GM18951 (cell line): ENCODE data around the gene CPZ.
"Not testable (repeated sequence)": the region's sequence is repeated elsewhere in the genome, so short reads cannot be mapped to it uniquely, and the experiment has no call there.

Experiments used
- POLR2A ChIP-seq: IDR thresholded peaks from 4 replicates; pipeline ENCODE4 v1.6.1; 2011; ENCODE audit warnings: mild to moderate bottlenecking; ENCODE audit not compliant: insufficient read length, insufficient read depth; ENCODE audit errors: extremely low read depth
- in situ Hi-C: fragments of 300-500 bp; cut with MboI; formaldehyde crosslinking; loops from one replicate; pipeline ENCODE4 v1.12.0; 2022; ENCODE audit warnings: low sequenced_read_pairs, mixed read lengths, inconsistent platforms; ENCODE audit not compliant: unreplicated experiment

CPZ gene

DNA sequence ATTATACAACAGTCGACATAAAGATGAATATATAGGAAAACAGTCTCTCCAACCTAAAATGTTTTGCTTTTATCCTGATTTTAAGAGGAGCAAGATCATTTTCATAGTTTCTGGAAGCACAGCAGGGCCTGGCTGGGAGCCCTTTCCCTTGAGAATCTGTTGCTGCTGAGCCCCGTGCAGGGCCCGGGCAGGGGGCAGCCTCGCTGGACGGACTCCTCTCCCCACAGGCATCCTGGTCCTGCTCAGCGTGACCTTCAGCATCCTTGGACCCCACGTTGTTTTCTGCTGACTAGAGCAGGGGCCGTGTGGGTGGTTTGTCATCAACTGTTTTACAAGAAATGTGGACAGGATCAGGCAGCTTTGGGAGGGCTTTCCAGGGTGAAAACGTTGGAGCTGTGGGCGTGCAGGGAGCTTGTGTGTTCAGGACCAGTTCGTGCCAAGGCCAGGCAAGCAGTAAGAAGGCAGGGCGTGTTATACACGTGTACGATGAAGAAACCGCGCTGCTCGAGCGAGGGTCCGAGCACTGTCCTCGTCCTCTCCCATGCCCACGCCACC is 25.0 kb downstream of the CPZ start:
- TF ChIP-seq POLR2A: no peak
- in situ Hi-C loops: no loop called here

DNA sequence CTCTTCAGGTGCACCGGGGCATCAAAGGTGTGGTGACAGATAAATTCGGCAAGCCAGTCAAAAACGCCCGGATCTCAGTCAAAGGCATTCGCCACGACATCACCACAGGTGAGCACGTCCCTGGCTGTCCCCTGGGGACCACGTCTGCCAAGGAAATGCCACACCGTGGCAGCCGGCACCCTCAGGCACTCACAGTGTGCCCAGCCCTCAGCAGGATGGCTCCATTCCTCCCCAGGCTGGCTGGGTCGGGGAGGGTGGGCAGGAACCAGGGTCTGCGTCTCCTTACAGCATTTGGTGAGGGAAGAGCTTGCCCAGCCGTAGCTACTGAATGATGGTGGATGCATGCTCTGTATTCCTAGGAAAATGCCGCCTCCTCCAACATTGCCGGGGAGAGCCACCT is 25.9 kb downstream of the CPZ start:
- in situ Hi-C loops: no loop called here
- no peak for TF ChIP-seq POLR2A

DNA sequence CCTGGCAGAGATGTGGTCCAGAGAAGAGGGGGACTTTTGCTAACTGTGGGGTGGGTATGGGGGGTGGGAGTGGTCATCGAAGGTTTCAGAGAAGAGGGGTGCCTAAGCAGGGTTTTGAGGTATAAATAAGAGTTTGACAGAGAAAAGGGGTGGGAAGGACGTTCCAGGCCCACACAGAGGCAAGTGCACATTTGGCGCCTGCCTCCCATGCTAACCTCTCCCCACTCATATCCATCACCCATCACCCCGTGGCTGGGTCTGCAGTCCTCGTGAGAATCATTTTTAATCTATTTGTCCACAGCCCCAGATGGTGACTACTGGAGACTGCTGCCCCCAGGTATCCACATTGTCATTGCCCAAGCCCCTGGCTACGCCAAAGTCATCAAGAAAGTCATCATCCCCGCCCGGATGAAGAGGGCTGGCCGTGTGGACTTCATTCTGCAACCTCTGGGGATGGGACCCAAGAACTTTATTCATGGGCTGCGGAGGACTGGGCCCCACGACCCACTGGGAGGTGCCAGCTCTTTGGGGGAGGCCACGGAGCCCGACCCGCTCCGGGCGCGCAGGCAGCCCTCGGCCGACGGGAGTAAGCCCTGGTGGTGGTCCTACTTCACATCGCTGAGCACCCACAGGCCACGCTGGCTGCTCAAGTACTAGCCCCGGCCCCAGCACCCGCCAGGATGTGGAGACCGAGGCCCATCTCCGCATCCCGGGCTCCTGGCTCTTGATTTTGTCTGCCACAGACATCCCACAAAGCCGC is 26.6 kb downstream of the CPZ start:
- in situ Hi-C loops: no loop called here
- no peak for TF ChIP-seq POLR2A

DNA sequence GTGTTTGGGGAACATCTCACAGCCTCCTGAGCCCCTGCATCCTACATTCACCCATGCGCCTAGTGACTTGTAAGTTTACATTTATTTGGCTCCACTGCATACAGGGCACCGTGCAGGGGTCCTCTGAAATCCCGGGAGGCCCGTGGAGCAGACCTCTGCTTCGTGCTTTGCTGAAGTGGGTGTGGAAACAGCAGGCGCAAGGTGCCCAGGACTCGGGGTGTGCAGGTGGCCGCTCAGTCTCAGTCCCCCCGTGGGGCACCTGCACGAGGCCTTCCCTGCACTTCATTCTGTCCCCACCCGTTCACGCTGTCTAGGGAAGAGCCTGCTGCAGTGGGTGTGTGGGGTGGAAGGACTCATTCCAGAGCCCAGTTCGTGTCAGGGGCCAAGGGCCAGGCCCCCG is 28.6 kb downstream of the CPZ start:
- in situ Hi-C loops: not testable (repeated sequence)

DNA sequence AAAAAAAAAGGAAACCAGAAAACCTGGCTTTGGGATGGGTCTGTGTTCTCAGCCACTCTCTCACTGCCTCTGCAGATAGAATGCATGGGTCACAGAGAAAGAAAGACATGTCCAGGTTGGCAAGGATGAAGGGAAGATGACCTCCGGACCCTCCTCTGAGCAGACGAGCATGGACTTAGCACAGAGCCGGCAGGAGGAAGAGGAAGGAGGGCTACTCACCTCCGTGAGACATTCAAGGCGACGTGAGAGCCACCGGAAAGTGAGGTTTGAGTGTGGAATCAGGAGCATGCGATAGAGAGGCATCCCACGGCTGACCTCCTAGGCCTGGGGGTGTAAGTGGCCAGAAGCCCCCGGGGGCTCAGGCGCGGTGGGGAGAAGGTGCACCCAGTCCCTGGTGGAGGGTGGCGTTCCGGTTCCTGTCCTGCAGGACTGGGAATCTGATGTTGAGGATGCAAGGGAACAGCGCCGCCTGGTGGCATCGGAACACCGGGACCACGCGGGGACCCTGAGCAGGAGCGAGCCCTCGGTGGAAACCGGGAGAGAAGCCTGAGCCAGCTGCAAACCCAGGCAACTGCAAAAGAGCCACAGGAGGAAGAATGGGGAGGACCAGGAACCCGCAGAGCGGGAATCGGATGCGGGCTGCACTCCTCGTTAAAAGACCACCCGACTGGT is 32.2 kb downstream of the CPZ start:
- in situ Hi-C loops: not testable (repeated sequence)

DNA sequence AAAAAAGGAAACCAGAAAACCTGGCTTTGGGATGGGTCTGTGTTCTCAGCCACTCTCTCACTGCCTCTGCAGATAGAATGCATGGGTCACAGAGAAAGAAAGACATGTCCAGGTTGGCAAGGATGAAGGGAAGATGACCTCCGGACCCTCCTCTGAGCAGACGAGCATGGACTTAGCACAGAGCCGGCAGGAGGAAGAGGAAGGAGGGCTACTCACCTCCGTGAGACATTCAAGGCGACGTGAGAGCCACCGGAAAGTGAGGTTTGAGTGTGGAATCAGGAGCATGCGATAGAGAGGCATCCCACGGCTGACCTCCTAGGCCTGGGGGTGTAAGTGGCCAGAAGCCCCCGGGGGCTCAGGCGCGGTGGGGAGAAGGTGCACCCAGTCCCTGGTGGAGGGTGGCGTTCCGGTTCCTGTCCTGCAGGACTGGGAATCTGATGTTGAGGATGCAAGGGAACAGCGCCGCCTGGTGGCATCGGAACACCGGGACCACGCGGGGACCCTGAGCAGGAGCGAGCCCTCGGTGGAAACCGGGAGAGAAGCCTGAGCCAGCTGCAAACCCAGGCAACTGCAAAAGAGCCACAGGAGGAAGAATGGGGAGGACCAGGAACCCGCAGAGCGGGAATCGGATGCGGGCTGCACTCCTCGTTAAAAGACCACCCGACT is 37.8 kb downstream of the CPZ start:
- in situ Hi-C loops: not testable (repeated sequence)

DNA sequence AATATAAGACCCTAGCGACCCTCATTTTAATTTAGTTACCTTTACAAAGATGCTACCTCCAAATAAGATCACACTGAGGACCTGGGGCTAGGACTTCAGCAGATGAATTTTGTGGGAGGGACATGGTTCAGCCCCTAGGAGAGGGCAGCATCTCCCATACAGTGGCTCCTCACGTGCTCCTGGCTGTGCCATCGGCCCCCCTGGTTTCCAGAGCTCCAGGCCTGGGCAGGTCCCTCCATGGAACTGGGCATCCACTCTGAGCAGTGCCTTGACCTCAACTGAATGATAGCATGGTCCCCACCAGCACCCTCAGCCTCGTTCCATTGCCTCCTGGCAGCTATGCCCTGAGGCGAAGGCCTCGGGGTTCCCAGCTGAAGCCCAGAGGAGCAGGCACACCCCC is 39.3 kb downstream of the CPZ start:
- in situ Hi-C loops: not testable (repeated sequence)

DNA sequence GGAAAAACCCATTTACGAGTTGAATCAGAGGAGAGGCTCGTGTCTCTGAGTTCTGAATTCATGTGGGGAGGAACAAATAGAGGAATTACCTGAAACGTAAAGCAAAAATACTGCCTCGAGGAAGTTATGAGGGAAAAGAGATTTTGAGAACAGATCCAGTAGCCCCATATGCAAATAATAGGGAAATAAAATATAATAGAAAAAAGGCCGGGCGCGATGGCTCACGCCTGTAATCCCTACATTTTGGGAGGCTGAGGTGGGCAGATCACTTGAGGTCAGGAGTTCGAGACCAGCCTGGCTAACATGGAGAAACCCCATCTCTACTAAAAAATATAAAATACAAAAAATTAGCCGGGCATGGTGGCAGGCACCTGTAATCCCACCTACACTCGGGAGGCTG is 42.2 kb downstream of the CPZ start:
- in situ Hi-C loops: not testable (repeated sequence)

DNA sequence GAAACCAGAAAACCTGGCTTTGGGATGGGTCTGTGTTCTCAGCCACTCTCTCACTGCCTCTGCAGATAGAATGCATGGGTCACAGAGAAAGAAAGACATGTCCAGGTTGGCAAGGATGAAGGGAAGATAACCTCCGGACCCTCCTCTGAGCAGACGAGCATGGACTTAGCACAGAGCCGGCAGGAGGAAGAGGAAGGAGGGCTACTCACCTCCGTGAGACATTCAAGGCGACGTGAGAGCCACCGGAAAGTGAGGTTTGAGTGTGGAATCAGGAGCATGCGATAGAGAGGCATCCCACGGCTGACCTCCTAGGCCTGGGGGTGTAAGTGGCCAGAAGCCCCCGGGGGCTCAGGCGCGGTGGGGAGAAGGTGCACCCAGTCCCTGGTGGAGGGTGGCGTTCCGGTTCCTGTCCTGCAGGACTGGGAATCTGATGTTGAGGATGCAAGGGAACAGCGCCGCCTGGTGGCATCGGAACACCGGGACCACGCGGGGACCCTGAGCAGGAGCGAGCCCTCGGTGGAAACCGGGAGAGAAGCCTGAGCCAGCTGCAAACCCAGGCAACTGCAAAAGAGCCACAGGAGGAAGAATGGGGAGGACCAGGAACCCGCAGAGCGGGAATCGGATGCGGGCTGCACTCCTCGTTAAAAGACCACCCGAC is 43.5 kb downstream of the CPZ start:
- in situ Hi-C loops: not testable (repeated sequence)

DNA sequence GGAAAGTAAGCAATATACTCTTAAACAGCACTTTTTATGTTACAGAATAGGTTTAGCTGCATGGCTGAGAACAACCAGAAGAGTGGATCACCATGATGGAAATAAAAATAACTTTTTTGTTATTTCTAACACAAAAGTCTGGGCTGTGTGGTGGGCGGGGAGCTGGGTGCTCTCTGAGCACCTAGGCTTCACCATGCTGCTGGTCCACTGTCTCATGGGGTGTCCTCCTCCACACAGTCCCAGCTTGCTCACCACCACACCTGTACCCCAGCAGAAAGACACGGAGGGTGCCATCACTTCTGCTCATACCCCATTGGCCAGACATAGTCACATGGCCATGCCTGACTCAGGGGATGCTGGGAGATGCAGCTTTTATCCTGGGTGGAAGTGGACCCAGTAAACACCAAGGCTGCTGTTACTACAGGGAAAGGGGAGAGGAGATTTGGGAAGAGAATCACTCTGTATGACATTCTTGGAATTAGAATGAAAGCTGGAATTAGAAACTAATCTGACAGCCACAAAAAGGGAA is 45.0 kb downstream of the CPZ start:
- in situ Hi-C loops: no loop called here

DNA sequence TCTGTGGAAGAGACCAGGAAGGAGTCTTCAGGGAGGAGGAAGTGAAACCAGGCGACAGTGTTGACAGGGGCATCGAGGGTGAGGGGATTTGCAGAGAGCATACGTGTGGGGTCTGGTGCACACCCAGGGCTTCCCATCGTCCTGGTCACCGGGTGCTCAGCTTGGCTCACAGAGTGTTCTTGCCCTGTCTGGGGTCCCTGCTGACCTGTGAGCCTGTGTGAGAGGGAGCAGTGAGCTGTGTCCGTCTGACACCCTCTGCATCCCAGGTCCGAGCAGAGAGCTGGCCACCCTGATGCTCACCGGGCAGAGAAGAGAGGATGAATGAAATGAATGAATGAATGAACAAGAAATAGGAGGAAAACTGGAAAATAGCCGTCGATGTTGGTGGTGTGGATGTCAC is 46.5 kb downstream of the CPZ start:
- TF ChIP-seq POLR2A: no peak
- in situ Hi-C loops: no loop called here

More for the DNA sequence above, 45.0 kb downstream of the CPZ start:
- no peak for TF ChIP-seq POLR2A

DNA sequence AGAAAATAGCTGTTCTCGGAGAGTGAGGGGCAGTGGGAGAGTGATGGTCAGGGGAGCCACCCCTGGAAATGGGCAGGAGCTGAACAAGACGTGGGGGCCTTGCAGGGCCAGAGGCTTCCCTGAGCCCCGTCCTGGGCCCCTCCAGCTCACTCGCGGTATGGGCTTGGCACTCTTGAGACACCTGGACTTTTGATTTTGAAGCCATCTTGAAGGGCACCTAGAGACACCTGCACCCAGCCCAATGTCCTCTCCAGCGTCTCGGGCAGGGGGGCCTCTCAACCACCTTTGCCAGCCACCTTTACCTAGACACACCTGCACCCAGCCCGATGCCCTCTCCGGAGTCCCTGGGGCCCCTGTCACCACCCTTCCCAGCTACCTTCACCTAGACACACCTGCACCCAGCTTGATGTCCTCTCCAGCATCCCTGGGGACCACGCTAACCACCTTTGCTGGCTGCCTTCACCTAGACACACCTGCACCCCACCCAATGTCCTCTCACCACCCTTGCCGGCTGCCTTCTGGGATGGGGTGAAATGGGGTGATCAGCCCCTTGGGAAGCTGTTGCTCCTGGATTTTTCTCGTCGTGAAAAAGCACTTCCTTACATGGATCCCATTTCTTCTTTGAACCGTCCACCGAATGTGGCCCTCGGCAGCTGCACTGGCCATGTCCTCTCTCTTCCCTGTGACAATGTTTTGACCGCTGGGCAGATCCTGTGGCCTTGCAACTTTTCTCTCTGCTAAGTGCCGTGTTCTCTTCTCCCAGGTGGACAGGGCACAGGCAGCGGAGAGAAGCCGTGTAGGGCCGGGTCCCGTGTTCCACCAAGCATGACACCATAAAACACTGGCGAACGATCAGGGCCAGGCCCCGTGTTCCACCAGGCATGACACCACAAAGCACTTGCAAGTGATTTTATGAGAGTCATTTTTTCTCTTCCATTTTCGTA is 47.5 kb downstream of the CPZ start:
- in situ Hi-C loops: no loop called here
- no peak for TF ChIP-seq POLR2A

DNA sequence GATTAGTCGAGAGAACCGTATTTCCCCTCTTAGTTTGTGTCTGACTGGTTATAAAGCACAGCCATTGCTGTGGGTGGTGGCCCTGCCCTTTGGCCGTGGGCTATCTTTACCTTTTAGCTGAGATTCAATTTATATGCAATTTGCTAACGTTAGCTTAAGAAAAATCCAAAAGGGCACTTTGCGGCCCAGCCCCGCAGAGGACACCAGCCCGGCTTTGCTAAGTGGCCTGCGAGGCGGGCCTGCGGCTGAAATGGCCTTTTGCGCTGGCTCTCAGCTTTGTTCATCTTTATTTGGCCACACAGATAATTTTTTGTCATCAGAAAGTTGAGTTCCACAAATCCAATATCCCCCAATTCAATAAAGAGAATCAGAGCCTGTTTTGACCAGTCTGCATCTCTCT is 48.3 kb downstream of the CPZ start:
- TF ChIP-seq POLR2A: no peak
- in situ Hi-C loops: no loop called here
